Hematopoietic multipotent progenitor cell treated with erythropoietin and hydrocortisone succinate and interleukin-3 and kit ligand, for 4 days (in vitro differentiated cells): ENCODE measurements around the gene MEOX2.

ENCODE experiments used
- DNase-seq: peaks from one replicate; pipeline ENCODE4 v3.0.0-alpha.2; 2015

Gene MEOX2

DNA sequence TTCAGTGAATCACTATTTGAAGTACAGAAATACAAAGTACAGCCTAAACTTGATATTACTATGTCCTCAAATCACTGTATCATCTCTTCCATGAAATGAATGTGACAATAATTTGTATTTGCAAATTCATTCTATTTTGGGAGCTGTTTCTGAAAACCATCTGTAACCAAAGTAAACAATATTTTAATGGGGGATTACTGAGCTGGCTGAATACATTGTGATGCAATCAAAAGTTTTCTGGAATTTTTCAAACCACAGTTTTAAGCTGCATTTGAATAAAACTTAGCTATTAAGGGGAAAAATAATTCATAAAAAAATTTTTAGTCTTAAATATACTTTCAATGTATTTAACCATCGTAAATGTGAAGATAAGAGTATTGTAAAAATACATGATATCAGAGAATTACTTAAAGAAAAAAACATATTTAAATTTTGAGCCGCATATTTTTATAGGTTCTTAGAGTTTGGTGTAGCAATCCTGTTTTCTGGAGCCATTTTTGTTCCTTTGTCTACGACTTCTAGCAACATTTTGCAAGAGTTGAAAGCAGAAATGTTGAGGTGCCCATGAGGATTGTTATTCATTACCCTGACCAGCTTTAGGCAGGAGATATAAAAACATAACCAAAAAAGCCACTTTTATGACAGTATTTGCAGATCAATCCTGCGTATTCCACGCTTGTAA lies 78.8 kb downstream of the MEOX2 start:
- DNase-seq = no peak

DNA sequence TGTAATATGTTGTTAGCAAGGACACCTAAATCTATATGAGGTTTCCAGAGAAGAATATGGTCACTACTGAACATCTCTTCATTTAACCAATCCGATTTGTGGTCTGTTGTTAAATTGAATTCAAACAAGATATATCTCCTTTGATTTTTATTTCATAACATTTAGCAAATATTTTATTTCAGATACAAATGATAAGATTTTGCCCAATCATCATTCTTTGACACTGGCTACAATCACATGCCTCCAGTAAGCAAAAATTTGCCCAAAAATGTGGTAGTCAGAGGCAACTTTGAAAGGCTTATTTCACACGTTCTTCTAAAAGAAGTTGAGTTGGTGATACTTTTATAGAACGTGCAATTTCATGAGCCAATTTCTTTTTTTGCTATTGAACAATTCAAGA lies 79.9 kb downstream of the MEOX2 start:
- DNase-seq = no peak

DNA sequence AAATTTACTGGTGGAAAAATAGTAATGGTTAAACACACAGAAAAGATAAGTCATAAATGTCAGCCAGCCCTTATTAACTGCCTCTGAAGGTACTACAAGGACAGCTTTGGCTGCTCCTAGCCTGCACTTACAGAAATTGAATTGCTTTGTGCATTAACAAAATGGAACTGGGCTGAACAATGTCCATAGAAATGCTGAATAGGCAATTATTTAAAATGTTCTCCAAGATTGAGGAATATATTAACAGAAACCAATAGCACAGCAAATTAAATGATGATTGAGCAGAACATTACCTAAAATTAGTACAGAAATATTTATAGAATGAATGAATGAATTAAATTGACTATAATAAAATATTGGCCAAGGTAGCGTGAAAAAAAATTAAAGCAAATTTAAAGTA lies 82.3 kb downstream of the MEOX2 start:
- DNase-seq = no peak

DNA sequence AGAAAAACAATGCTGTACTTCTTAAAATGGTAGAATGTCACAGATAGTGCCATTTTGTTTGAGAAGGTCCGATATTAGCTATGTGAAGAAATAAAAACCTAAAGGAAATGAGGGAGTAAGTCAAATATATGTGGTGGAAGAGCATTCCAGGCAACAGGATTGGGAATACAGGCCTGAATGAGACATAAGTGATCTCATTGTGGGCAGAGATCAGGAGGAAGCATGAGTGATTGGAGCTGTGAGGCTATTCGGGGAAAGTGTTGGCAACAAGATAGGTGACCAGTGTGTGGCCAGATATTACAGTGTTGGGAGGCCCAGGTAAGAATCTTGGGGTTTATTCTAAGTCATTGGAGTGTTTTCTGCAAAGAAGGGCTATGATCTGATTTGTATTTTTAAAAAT lies 83.4 kb downstream of the MEOX2 start:
- DNase-seq = no peak

DNA sequence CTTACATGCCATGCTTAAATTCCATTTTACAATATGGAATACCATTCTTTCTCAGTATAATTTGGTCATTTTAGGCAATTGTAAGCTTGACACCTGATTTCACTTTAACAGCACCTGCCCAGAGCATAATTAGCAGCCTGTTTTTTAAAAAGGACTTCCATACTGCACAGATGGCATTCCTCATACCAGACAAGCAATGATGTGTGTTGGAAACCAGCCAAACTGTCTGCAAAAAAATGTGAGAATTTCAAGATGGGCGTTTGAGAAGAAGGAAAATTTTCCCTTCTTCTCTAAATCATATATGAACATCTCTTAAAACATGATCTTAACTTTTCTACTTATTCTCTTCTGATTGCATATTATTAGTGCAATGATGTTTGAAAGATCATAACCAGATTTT lies 84.2 kb downstream of the MEOX2 start:
- DNase-seq = no peak

DNA sequence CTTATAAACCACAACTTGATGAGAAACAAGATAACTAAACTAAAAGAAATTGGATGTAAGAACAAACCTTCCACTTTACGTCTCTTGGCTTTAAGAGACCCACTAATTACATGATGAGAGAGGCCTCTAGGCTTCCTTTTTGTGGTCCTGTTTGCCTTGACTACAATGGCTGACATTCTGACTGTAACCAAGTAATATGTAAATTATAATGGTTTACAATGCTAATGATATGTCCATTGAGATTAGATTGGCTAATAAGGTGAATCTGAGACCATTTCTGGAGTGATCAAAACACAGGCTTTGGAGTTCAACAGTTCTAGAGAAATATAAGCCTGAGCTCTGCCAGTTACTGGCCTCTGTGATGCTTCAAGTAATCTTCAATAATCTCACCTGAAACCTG lies 85.3 kb downstream of the MEOX2 start:
- no peak for DNase-seq

DNA sequence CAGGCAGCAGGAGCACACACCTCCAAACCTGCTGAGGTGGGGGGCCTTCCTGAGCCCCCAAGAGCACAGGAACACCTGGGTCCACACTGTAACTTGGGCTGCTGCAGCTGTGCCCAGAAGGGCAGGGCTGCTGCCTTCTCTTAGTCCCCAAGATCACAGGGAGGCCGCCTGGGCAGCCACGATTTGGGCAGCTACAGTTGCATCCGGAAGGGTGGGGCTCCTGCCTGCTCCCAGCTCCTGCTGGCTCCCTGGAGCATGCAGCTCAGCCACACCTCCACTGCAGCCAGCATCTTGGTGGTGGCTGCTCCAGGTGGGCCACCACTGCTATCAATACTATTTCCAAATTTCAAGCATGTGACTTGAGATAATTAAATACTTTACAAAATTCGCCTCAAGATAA lies 86.2 kb downstream of the MEOX2 start:
- no peak for DNase-seq

DNA sequence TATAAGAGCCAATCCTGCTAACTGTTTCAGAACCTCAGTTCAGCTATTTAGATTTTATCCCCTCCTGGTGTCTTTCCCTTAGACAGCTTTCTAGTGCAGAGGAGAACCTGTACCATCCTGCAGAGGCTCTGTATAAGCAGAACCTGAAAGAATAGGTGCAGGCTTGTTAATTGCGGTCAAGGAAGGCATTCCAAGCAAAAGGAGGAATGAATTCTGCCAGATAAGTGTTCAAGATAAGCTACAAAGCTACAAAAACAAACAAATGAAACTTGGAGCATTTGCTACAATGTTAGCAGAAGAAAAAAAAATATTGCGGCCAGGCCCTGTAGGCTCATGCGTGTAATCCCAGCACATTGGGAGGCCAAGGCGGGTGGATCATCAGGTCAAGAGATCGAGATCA lies 92.0 kb downstream of the MEOX2 start:
- no peak for DNase-seq

DNA sequence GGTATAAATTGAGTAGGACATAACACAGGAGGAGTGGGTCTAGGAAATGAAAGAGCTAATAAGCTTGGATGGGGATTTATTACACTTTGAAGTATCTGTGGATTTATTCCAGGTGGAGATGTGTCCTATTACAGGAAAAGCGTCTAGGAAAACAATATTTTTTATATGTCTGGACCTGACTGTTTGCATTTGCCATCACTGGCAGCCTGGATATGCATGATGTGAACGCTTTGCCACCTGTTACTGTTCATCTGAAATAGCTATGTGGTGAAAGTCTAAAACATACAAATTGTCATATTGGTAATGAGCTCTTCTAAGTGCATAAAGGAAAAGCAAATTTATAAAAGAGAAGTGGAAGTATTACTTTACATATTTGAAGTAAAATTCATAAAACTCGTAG lies 93.1 kb downstream of the MEOX2 start:
- no peak for DNase-seq

DNA sequence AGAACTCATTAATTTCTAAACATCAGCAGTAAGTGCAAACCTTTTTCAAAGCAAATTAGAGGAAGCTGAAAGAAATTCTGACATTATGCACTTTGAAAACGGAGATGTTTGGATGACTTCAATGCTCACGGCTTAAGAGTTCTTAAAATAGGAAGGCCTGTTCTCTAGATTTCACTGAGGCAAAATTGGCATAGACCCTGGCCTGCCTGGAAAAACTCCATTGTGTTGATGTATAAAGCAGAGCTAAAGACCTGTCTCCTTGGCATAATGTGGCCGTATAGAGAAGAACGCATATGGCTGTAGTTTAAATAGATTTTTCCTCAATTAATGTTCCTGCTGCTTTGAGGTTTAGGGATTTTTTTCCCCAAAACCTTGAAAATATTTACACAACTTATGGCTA lies 100.2 kb downstream of the MEOX2 start:
- no peak for DNase-seq

DNA sequence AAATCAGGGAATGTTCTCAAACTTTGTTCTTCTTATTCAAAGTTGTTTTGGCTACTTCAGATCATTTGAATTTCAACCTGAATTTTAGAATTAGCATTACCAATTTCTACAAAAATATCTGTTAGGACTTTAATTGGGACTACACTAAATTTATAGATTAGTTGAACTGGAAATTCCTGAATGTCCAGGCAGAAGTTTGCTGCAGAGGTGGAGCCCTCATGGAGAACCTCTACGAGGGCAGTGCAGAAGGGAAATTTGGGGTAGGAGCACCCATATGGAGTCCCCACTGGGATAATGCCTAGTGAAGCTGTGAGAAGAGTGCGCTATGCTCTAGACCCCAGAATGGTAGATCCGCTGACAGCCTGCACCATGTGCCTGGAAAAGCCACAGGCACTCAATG lies 101.9 kb downstream of the MEOX2 start:
- DNase-seq = no peak

DNA sequence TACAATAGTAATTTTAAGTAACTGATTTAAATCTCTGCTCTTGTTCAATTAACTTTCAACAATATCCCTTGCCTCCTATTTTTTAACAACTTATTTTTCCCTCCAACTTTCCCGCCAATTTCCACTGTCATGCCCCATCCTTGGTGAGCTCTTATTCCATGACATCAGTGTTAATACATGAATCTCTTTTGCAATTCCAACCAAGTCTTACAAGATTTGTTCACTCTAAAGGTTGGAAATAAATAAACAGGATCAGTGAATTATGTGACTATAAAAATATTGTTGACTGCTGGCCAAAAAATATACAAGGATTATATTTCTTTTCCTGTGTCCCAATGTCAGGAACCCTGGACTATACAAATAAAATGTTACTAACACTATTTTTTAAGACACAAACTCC lies 103.7 kb downstream of the MEOX2 start:
- DNase-seq = no peak

DNA sequence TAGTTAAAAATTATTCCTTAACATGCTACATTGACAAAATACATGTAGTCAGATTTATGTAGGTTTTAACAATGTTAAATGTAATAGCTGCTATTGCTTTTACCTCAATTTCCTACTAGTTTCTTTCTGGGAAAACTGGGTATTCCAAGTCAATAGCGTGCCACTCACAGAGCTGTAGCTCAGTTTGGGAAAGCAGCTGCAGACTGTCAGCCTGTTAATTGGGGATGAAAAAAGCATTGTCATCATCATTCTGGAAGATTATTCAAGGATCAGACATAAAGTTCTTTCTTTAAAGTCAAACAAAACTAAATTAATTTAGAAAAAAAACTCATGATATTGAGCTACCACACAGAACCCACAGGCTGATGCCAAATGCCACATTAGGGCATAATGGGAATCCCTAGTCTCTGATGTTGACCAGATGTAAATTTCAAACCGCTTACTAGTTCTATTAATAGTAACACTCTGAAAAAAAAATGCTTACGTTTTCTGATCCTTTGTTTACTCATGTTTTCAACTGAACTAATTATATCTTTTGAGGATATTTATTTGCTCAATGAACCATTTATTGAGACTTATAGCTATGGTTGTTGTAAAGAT lies 105.0 kb downstream of the MEOX2 start:
- no peak for DNase-seq

DNA sequence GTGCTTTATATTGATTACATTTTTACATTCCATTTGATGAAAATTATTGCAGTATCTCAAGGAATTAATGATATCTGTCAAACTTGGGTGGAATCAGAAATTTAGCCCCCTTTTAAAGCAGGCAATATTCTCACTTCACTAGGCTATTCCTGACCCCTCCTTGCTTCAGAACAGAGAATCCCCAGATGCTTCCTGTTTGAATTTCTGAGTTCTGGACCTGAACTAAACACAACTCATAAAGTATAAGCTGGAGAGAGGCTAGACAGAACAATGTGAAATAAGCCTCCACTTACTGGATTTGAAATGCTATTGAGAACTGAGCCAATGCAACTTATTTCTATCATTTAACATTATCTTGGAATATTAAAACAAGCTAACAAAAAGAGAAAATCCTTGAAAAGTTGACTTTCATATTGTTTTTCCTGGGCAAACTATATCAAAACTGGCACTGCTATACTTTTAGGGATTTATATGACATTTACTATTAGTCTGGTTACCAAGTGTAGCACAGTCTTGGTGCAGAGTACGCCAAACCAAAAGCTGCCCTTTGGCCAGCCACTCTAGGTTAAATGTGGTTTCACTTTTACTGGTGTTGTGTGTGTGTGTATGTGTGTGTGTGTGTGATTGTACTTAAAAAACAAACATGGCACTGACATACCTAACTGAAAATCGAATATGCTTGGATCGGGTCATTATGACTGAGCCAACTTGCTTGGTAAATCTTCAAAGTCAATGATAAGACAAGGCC lies 105.7 kb downstream of the MEOX2 start:
- DNase-seq = no peak

DNA sequence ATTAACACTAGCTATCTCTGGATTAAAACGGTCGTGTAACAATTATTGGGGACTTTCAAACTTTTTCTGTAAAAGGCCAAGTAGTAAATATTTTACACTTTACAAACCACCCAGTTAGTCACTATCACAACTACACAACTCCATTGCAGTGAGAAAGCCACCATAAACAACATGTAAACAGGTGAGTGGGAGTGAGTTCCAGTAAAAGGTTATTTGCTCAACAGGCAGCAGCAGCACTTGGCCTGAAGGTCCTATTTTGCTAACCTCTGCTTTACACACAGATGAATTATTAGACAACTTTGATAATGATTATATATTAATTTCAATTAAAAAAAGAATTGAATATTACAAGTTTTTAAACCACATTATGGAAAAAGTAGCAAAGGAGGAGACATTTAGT lies 108.9 kb downstream of the MEOX2 start:
- no peak for DNase-seq

DNA sequence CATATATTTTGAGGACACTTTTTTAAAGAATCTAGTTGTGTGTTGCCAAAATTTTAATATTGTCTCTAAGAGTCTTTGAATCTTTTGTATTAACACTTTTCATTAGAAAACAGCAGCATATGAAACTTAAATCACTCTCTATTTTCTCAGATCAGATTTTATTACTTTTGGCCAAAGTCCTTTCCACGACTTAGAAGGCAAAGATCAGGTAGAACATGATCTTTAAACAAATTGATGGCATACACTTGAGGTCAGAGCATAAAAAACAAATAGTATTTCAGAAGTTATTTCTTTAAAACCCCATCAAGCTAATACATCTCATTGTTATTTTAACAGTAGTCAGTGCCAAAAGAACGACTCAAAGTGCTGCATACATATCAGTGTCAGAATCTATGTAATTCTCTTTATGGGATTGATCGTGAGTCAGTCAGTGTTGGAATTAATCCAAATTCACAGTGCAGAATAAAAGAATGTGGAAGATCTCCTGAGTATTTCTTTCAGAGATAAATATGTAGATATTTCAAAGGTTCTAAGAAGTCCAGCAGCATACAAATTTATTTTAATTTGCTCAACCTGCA lies 115.1 kb downstream of the MEOX2 start:
- DNase-seq = no peak

DNA sequence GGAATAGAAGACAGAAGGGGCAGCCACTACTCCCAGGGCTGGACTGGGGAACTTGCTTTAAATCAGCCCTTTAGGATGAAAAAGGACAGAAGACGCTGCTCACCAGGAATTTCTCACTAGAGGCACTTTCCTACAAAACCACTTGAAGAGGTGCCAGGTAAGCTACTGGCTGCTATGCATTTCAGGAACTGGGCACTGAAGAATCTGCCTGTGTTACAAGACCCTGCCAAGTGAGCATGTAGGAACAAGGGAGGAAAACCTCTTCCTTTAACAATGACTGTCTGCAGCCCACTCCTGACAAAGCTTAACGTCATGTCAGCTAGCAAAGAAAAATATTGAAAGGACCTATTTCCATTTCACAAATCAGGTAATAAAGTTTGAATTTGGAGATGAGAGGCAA lies 118.8 kb downstream of the MEOX2 start:
- DNase-seq = no peak

DNA sequence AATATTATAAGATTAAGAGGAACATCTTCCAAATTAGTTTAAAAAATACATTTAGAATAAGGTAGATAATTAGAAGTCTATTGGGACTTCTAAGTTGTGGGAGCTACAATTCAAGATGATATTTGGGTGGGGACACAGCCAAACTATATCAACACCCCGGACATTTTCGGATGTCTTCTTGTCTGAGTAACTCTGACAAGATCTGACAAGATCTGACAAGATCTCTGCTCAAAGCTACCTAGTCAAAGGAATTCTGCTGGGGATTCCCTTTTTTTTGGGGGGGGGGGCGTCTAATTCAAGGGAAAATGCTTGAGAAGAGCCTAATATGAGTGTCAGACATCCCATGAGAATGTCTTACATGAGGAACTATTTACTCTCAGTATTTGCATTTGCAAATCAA lies 119.4 kb downstream of the MEOX2 start:
- DNase-seq = no peak

DNA sequence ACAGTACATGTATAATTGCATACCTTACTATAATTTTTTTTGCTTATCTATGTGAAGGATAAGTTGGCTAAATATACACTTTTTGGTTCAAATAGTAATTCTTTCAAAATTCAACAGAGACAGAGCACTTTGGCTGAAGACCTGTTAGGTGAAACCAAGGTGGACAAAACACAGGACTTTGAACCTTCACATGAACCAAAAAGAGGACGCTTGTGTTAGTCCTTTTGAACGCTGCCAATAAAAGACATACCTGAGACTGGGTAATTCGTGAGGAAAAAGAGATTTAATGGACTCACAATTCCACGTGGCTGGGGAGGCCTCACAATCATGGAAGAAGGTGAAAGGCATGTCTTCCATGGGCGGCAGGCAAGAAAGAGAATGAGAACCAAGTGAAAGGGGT lies 120.0 kb downstream of the MEOX2 start:
- DNase-seq = no peak

DNA sequence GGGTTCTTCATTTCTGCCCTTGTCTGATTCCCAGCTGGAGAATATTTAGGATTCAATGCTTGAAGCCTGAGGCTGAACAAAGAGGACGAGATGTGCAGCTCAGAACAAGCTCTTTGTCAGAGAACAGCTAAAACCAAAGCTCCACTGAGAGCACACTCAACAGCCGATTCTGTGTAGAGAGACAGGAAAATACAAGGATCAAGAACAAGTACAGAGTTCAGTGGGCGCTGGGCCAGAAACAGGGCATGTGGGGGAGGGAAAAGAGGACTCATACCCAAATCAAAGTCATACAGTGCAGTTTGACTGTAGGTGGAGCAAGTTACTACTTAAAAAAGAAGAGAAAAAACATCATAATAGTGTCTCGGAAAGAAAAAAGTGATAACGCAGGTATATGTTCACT lies 124.6 kb downstream of the MEOX2 start, which contains the start of gene AGMO:
AGMO (minus strand) TSS at position 181 of the 400 bp plus-strand sequence.
- DNase-seq = no peak
